Activated CD4-positive, CD25-positive, alpha-beta regulatory T cell (primary cell): ENCODE measurements around the gene LTBP1.
"Not testable (repeated sequence)": the region's sequence is repeated elsewhere in the genome, so short reads cannot be mapped to it uniquely, and the experiment has no call there.

Source experiments
- DNase-seq, 4 experiments: peaks; one replicate each; lab custom pipeline; 2025; lab: John Stamatoyannopoulos, UW

LTBP1 gene

DNA sequence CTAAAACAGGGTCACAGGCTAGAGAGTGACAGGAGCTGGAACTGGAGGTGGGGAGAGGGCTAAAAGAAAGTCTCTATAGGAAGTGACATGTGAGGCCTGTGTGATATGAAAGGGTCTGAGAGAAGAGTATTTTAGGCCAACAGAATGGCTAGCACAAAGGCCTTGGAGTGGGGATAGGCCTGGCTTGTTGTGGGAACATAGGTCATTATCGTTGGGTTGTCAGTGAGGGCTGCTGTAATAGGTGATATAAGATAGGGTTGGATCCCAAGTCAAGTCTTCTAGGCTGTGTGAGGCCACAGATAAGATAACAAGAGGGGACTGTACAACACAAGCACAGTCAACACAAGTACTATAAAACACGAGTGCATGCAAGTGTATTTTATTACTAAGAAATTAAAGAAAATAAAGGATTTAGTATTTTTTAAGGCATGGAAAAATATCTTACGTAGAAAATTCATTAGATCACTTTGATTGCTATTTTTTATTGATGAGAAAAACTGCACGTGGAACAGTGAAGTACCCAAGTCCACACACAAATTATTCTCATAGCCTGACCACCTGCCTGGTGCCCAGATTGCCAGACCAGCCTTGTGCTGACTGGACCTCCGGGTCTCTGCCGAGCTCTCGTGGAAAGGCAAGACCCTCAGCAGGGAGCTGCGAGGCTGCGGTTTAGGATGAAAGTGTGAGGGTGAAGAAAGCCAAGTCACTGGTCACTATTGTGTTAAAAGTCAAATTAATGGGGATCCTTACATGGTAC lies 14.1 kb downstream of the LTBP1 start:
- DNase-seq: no peak

DNA sequence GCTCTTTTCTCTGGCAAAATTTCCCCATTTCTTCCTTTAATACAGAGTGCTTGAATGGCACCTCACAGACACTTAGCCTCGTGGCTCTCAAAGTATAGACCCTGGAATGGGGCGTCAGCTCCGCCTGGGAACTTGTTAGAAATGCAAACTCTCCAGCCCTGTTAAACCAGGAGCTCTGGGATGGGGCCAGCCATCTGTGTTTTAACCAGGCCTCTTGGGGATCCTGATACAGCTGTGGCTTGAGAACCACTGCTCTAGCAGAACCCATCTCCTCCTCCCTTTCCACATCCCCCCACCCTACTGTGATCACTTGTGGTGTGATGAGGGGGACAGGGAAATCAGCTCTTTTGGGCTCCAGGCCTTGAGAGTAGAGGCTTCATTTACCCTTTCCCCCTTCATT lies 15.9 kb downstream of the LTBP1 start:
- DNase-seq: no peak

DNA sequence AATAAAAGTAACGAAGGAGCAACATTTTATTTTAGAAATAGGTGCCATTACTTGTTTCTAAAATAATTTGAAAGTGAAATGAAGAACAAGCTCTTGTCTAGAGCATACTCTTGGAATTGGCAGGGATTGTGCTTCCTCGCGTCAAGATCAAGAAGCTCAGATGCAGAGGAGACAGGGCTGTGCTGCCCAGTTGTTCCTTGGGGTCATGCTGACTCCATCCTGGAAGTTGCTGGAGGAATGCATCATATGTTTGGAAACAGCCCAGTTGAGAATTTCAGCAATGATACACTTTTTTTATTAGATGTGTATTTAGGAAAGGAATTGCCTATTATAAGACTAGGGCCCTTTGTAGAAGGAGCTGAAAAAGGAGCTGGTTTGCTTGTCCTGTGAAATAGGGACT lies 17.2 kb downstream of the LTBP1 start:
- DNase-seq: no peak

DNA sequence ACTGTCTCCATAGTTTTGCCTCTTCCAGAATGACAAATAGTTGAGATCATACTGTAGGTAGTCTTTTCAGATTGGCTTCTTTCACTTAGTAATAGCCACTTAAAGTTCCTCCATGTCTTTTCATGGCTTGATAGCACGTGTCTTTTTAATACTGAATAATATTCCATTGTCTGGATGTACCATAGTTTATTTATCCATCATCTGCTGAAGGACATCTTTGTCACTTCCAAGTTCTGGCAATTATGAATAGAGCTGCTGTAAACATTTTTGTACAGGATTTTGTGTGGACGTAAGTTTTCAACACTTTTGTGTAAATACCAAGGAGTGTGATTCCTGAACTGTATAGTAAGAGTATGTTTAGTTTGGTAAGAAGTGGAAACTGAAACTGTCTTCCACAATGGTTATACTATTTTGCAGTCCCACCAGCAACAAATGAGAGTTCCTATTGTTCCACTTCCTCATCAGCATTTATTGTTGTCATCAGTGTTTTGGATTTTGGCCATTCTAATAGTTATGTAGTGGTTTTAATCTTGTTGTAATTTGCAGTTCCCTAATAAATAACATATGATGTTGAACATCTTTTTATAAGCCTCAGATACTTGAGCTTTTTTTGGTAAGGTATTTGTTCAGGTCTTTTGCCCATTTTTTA lies 18.9 kb downstream of the LTBP1 start:
- no peak for DNase-seq

DNA sequence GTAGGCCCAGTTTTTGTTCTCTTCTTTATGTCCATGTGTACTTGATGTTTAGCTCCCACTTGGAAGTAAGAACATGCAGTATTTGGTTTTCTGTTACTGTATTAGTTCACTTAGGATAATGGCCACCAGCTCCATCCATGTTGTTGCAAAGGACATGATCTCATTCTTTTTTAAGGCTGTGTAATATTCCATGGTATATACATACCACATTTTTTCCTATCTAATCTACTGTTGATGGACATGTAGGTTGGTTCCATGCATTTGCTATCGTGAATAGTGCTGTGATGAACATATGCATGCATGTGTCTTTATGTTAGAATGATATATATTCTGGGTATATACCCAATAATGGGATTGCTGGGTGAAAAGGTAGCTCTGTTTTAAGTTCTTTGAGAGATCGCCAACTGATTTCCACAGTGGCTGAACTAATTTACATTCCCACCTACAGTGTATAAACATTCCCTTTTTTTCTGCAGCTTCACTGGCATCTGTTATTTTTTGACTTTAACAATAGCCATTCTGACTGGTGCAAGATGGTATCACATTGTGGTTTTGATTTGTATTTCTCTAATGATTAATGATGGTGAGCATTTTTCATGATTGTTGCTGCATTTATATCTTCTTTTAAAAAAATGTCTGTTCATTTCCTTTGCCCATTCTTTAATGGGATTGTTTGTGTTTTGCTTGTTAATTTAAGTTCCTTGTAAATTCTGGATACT lies 22.9 kb downstream of the LTBP1 start:
- DNase-seq: no peak

DNA sequence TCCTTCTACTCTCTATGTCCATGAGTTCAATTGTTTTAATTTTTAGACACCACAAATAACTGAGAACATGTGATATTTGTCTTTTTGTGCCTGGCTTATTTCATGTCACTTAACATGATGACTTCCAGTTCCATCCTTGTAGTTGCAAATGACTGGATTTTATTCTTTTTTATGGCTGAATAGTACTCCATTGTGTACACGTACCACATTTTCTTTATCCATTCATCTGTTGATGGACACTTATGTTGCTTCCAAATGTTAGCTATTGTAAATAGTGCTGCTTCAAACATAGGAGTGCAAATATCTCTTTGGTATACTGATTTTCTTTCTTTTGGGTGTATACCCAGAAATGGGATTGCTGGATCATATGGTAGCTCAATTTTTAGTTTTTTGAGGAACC lies 27.0 kb downstream of the LTBP1 start:
- not testable (repeated sequence) for DNase-seq

DNA sequence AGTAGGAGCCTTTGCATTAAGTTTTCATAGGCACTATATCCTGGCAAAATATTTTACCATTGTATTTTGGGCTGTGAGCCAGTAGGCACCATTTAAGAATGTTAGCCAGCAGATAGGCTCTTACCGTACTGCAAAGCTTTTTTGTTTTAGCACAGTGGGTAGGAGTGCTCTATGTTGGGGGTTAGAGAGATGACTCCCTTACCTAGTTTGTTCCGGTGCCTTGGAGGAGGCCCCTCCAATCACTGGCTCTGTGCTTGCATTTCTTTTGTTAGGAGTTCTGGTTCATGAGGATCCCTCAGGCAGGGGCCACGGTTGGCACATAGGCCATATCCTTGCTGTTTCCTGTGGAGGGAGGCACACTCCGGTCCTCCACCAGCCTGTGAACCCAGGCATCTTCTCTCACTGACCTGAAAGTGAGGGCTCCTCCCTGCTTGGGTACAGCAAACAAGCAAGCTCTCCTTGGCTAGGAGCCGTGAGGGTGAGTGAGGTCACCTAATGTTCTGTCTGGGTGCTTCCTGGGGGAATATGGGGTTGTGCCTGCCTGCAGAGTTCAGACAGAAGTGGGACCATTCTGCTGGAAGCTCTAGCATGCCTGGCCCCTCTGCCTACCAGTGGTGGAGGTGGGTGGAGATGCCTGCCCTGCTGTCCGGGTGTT lies 29.8 kb downstream of the LTBP1 start:
- no peak for DNase-seq

DNA sequence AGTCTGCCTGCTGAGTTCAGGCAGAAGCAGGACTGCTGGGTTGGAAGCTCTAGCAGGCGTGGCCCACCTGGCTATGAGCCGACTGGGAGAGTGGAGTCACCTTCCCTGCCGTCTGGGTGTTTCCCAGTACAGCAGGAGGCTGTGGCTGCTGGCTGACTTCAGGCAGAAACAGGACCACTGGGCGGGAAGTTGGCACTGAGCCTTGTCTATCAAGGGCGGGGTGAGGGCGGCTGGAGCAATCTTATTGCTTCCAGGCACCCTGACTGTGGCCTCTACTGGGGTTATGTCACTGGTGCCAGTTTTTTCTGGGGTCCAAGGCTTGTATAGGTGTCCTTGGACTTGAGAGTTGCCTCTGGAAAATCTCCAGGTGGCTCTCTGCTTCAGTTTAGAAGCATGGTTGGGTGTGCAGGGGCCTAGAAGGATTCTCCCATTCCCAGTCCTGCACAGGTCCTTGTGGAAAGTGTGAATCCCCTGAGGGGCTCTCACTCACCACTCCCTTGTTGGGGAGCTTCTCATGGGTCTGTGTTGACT lies 30.5 kb downstream of the LTBP1 start:
- DNase-seq: no peak

DNA sequence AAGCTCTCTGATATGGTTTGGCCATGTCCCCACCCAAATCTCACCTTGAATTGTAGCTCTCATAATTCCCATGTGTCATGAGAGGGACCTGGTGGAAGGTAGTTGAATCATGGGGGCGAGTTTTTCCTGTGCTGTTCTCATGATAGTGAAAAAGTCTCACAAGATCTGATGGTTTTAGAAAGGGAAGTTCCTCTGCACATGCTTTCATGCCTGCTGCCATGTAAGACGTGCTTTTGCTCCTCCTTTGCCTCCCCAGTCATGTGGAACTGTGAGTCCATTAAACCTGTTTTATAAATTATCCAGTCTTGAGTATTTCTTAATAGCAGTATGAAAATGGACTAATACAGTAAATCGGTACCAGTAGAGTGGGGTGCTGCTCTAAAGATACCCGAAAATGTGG lies 34.9 kb downstream of the LTBP1 start:
- DNase-seq: no peak

DNA sequence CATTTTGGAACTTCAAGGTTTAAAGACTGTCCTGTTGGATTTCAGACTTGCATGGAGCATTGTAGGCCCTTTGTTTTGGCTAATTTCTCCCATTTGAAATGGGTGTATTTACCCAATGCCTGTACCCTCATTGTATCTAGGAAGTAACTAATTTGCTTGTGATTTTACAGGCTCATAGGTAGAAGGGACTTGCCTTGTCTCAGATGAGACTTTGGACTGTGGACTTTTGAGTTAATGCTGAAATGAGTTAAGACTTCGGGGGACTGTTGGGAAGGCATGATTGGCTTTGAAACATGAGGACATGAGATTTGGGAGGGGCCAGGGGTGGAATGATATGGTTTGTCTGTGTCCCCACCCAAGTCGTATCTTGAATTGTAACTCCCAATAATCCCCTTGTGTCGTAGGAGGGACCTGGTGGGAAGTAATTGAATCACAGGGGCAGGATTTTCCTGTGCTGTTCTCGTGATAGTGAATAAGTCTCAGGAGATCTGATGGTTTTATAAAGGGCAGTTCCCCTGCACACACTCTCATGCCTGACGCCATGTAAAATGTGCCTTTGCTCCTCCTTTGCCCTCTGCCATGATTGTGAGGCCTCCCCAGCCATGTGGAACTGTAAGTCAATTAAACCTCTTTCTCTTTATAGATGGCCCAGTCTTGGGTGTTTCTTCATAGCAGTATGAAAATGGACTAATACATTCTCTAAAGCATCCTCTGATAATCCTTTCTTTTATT lies 36.6 kb downstream of the LTBP1 start:
- DNase-seq: not testable (repeated sequence)

DNA sequence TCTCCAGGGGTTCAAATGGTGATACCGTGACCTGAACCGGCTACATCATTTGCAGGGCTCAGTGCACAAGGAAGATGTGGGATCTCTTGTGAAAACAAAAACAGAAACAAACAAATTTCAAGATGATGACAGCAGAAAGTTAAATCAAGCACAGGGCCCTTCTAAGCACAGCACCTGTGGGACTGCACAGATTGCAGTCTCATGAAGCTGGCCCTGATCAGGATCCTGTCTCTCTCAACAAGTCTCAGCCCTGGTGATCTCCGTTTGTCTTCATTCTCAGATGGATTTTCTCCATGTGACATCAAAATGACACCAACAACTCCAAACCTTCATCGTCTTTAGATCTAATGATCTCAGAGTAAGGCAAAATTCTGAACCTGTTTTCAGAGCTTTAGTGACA lies 39.7 kb downstream of the LTBP1 start:
- DNase-seq: no peak

DNA sequence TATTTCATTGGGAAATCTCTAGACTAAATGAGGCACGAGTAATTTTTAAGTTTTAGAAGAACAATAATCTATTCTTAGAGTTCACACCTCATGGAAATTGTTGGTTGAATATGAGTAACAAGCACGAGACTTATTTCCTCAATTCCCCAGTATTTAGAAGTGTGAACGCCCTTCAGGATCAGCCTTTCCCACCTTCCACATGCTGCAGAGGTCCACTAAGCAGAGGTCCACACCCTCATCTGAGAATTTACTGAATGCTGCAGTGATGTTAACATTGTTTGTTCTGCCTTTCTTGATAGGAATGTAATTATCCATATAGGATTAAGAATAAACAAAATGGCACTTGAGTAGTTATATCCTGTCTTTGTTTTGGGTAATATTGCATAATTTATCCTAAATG lies 41.8 kb downstream of the LTBP1 start:
- DNase-seq: no peak

DNA sequence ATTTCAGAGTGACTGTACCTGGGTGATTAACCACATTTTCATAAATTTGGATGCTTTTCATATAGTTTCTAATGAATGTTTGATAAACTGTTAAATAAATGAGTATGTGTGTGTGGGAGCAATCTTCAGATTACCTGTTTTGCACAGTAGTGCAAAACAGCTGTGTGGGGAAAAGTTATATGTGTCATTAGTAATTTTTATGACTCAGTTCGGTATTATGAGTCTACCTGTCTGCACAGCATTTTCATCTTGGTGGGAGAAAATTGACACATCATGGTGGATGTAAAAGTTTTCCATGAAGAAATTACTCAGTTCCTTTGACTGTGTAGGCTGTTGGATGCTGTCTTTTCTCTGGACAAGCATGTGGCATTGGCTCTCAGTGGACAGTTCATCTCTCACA lies 43.8 kb downstream of the LTBP1 start:
- no peak for DNase-seq

DNA sequence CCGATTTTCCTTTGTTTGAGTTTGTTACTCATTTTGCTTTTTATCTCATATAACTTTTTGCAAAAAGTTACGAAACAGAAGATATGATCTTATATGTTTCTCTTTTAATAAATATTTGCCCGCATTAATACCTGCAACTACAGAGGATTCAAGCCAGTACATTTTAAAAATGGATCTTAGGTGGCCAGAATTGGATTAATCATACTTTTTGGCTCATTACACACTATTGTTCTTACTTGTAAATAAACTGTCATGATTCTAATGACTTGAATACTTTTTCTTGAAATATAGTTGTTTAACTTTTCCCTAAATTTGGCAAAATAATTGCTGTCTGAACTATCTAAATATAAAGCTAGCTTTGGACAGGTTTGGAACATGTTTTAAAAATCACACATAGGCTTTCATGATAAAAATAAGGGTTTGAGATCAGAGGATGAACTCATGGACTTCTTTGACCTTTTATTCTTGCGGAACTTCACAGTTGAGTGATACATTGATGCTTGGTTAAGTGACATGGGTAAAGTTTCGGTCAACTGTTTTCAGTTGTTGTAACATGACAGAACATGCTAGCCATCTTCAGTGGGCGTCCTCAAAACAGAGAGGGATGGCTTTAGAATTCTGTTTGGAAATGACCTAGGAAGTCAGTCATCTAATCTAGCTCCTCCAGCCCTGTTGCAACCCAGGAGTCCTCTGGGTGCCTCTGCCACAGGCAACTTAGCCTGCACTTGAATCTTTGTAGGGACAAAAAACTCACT lies 44.5 kb downstream of the LTBP1 start:
- DNase-seq: no peak

DNA sequence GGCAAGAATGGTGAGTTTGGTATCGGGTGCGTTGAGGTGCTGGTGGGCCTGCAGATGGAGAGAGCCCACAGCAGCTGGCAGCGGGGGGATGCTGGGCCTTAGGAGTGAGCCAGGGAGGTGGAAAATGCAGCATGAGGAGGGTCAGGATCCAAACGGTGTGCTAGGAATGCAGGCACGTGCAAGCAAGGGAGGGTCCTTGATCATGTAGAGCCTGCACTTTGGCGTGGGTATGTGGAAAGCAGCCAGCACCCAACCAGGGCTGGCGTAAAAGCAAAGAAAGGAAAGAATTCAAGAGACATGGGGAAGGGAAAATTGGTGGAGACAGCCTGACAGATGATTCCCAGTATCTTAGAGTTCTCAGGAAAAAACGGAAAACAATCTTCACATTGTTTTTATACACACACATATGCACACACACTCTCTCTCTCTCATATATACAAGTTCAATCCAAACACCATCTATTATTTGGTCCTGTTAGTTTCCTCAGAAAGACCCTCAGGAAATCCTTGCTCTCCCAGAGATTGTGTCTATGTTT lies 46.3 kb downstream of the LTBP1 start:
- DNase-seq: no peak

DNA sequence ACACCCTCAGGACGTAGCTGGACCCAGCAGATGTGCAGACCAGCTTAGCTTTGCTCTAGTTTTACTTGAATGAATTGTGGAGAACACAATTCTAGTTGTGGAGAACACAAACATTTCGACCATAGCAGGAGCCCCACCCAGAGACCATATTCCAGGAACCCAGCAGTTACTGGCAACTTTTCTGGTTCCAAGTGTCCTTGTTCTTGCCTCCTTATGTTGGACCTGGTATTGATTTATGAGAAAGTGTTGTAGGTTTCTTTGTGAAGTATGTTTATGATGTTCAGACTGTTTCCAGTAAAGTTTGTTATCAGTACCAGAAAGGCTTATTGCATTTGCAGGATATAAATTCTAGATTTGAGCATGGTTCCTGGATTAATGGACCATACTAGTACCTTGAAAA lies 51.0 kb downstream of the LTBP1 start:
- no peak for DNase-seq

DNA sequence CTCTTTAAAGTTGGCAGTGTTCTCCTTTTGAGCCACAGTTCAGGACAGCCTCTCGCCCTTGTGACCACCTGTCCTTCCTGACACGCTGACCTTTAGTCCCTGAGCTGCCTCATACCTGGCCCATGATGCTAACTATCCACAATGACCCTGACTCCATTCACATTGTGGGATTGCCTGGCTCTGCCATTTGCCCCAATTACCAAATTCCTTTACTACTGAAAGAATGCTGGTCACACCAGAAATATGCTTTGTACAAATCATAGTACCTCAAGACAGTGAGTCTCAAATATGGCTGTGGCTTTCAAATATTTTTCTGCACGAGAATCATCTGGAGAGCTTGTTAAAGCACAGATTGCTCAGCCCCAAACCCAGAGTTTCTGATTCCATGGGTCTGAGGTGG lies 54.2 kb downstream of the LTBP1 start:
- DNase-seq: no peak

DNA sequence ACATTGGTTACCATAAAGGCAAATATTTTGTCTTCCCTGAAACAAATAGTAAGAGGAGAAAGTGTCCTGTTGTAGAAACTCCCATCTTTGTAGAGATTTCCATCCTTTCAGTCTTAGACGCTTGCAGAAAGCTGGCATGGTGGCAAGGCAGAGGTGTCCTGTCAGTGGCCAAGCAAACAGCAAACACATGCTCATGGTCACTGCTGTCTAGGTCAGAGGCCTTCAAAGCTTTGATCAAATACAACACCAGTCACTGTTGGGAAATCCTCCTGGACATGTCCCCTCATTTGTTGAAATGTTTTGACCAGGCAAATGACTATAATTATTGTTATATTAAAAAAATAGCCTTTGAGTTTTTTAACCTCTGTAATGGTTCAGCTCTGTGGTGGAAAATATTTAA lies 55.1 kb downstream of the LTBP1 start:
- DNase-seq: no peak

DNA sequence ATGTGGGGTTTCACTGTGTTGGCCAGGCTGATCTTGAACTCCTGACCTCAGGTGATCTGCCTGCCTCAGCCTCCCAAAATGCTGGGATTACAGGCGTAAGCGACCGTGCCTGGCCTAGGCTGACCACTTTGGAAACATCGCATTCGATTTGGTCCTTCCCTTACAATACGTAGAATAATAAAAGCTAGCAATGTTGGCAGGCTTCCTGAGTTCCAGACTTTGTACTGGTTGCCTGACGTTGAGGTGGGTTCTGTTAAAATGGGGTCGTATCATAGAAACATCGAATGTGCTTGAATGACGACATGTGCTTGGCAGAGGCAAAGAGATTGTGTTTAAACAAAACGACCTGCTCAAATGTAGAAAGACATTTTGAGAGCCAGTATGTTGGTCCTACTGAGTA lies 56.1 kb downstream of the LTBP1 start:
- DNase-seq: no peak

DNA sequence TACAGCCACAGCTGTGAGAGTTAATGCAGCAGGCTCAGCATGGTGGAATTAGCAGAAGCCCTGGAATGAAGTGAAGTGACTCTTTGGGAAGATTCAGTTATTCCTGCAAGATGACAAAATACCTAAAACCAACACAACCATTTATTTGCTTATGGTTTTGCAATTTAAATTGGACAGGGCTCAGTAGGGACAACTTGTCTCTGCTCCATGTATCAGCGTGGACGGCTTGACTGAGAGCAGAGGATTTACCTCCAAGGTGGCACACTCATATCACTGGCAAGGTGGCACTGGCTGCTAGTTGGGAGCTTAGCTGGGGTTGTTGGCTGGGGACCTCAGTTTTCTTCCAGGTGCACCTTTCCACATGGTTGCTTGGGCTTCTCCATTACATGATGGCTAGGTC lies 58.3 kb downstream of the LTBP1 start:
- no peak for DNase-seq

DNA sequence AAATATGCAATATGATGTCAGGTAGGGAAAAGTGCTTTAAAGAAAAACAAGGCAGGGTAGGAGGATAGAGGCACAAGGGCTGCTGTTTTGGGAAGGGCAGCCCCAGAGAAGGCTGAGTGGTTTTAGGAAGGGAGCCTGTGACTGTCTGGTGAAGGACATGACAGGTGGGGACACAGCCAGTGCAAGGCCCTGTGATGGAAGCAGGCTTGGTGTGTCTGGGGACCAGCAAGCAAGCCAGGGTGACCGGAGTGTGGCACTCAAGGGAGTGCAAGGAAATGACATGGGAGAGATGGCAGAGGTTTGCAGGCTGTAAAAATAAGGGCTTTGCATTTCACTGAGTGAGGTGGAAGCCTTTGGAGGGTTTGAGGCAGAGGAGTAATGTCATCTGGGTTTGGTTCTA lies 62.0 kb downstream of the LTBP1 start:
- no peak for DNase-seq
